Measurements from ENCODE around the gene GAK. TPM values are rescaled to one million over a fixed set of nuclear protein-coding genes. Genes with fewer than 3 reads are reported as not detected.
A peak's percentile ranks its signal among the peaks of the same experiment; 100 is the strongest.

The GAK gene
- total RNA-seq, 1 donor from 2014 or later: 138 TPM

GRCh38 chr4:950136-951020 is 18.3 kb upstream of the GAK start:
- intact Hi-C loops (cut with DNase I): no loop called here
- no peak overlapping the region for H3K4me3 ChIP-seq
- no peak for ATAC-seq
- no peaks in the 10 kb centered on the region for H3K27me3 ChIP-seq
- no peaks in the 10 kb centered on the region for H3K4me1 ChIP-seq
- H3K27ac ChIP-seq: no peak overlapping the region
- H3K36me3 ChIP-seq: peaks cover 8% of the 10 kb centered on the region
- no peaks in the 10 kb centered on the region for H3K9me3 ChIP-seq
- TF ChIP-seq CTCF (IDR thresholded peaks at IDR 0.05): no peak
- DNase-seq: peak; percentile 53

GRCh38 chr4:949656-950055 is 17.5 kb upstream of the GAK start:
- H3K4me1 ChIP-seq: no peaks in the 10 kb centered on the region
- no peaks in the 10 kb centered on the region for H3K9me3 ChIP-seq
- no peak overlapping the region for H3K27ac ChIP-seq
- DNase-seq: peak; percentile 38
- intact Hi-C loops (cut with DNase I): no loop called here
- TF ChIP-seq CTCF (IDR thresholded peaks at IDR 0.05): no peak
- peaks cover 8% of the 10 kb centered on the region for H3K36me3 ChIP-seq
- no peak for ATAC-seq
- H3K27me3 ChIP-seq: no peaks in the 10 kb centered on the region
- H3K4me3 ChIP-seq: no peak overlapping the region

- DNase-seq: no peak
- Histone ChIP-seq H3K4me1 (no peaks in the 10 kb centered on the region), H3K27me3 (no peaks in the 10 kb centered on the region)
These were observed 16.8 kb upstream of the GAK start for GRCh38 chr4:948936-949300.

GRCh38 chr4:948101-948935 is 16.2 kb upstream of the GAK start:
- Histone ChIP-seq H3K4me3 (no peak overlapping the region), H3K4me1 (no peaks in the 10 kb centered on the region), H3K9me3 (no peaks in the 10 kb centered on the region), H3K27me3 (no peaks in the 10 kb centered on the region), H3K27ac (no peak overlapping the region), H3K36me3 (peaks cover 8% of the 10 kb centered on the region)
- no peak for TF ChIP-seq CTCF (IDR thresholded peaks at IDR 0.05)
- ATAC-seq (no peak), DNase-seq (peak; percentile 60)
- intact Hi-C loops (cut with DNase I): no loop called here

More at GRCh38 chr4:948936-949300, 16.8 kb upstream of the GAK start:
- Histone ChIP-seq H3K36me3 (peaks cover 8% of the 10 kb centered on the region), H3K9me3 (no peaks in the 10 kb centered on the region), H3K4me3 (no peak overlapping the region), H3K27ac (no peak overlapping the region)
- ATAC-seq: no peak
- TF ChIP-seq CTCF (IDR thresholded peaks at IDR 0.05): no peak
- intact Hi-C loops (cut with DNase I): no loop called here

- ATAC-seq (no peak), DNase-seq (peak; percentile 57)
- Histone ChIP-seq H3K27ac (no peak overlapping the region), H3K36me3 (peaks cover 8% of the 10 kb centered on the region), H3K27me3 (no peaks in the 10 kb centered on the region), H3K4me3 (no peak overlapping the region), H3K9me3 (no peaks in the 10 kb centered on the region), H3K4me1 (no peaks in the 10 kb centered on the region)
- intact Hi-C loops (cut with DNase I): no loop called here
- TF ChIP-seq CTCF (IDR thresholded peaks at IDR 0.05): no peak
These were observed 15.4 kb upstream of the GAK start for GRCh38 chr4:947491-947971.

Data from upper lobe of right lung (tissue), 1 donor.